Iris pigment epithelial cell (primary cell): ENCODE results near the gene NAV2.

Source experiments
- DNase-seq: peaks from one replicate; pipeline ENCODE4 v3.0.0-alpha.2; 2011; ENCODE audit warnings: low read depth

Gene NAV2

GRCh38 chr11:19805827-19806226 lies 93.2 kb downstream of the NAV2 start:
- DNase-seq = peak; percentile 12

- DNase-seq = no peak
These were observed 93.6 kb downstream of the NAV2 start for GRCh38 chr11:19806251-19806650.

GRCh38 chr11:19808076-19808911 lies 95.7 kb downstream of the NAV2 start:
- no peak for DNase-seq

GRCh38 chr11:19810852-19811251 lies 98.2 kb downstream of the NAV2 start:
- no peak for DNase-seq

GRCh38 chr11:19811380-19811779 lies 98.7 kb downstream of the NAV2 start:
- no peak for DNase-seq

- no peak for DNase-seq
These were observed 99.5 kb downstream of the NAV2 start for GRCh38 chr11:19812096-19812495.

GRCh38 chr11:19812710-19813109 lies 100.1 kb downstream of the NAV2 start:
- DNase-seq = no peak

GRCh38 chr11:19813158-19813879 lies 100.7 kb downstream of the NAV2 start:
- DNase-seq = no peak

- DNase-seq = no peak
These were observed 101.8 kb downstream of the NAV2 start for GRCh38 chr11:19814421-19814820.

GRCh38 chr11:19816040-19816439 lies 103.4 kb downstream of the NAV2 start:
- DNase-seq = no peak

- DNase-seq = no peak
These were observed 104.2 kb downstream of the NAV2 start for GRCh38 chr11:19816817-19817216.

GRCh38 chr11:19817265-19817851 lies 104.7 kb downstream of the NAV2 start:
- DNase-seq = no peak

GRCh38 chr11:19817870-19818269 lies 105.2 kb downstream of the NAV2 start:
- DNase-seq = no peak

- no peak for DNase-seq
These were observed 106.0 kb downstream of the NAV2 start for GRCh38 chr11:19818619-19819018.

GRCh38 chr11:19819148-19819547 lies 106.5 kb downstream of the NAV2 start:
- DNase-seq = no peak

- DNase-seq = peak; percentile 49
These were observed 107.5 kb downstream of the NAV2 start for GRCh38 chr11:19820100-19820499.

- DNase-seq = peak; percentile 6
These were observed 108.8 kb downstream of the NAV2 start for GRCh38 chr11:19821412-19821875.

- DNase-seq = no peak
These were observed 109.4 kb downstream of the NAV2 start for GRCh38 chr11:19821993-19822392.

GRCh38 chr11:19822531-19822930 lies 109.9 kb downstream of the NAV2 start:
- no peak for DNase-seq

GRCh38 chr11:19826606-19827005 lies 114.0 kb downstream of the NAV2 start:
- DNase-seq = no peak

- no peak for DNase-seq
These were observed 114.9 kb downstream of the NAV2 start for GRCh38 chr11:19827399-19828135.
